Measurements from ENCODE around the gene IL24.
A peak's percentile ranks its signal among the peaks of the same experiment; 100 is the strongest.
"Not testable (repeated sequence)": the region's sequence is repeated elsewhere in the genome, so short reads cannot be mapped to it uniquely, and the experiment has no call there.

The IL24 gene

DNA sequence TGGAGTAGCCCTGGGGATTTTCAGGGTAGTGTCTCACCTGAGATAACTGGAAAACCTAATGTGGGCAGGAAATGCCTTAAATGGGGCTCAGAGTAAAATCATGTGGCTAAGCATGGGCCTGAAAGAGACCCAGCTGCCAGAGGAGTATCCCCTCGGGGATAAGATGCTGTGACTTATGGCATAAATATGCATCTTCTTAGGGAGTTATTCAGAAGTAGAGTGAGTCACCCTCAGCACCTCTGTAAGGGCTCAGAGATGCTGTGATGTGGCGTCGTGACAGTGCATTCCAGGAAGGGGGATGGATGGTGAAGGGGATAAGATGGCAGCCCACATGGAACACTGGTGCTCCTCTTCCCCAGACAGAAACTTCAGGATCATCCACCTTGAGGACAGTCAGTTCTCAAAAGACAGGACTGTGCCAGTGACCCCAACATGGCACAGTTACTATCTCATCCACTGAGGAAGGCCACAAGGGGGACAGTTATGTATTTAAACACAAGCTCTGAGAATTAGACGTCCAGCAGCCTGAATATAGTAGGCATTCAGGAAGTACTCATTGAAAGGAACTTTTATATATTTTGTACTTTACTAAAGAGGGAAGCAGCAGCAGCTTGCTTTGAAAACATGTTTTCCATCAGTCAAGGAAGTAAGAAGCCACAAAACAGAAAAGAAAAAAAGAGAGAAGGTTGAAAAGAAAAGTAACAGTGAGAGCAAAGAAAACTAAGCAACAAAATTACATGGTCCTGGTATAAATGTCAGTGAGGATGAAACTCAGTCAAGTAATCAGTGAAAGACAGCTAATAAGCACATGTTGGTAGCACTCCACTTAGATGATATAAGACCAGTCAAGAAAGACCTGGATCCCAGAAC, 8.3 kb downstream of the IL24 start:
- peak; percentile 50 for DNase-seq

DNA sequence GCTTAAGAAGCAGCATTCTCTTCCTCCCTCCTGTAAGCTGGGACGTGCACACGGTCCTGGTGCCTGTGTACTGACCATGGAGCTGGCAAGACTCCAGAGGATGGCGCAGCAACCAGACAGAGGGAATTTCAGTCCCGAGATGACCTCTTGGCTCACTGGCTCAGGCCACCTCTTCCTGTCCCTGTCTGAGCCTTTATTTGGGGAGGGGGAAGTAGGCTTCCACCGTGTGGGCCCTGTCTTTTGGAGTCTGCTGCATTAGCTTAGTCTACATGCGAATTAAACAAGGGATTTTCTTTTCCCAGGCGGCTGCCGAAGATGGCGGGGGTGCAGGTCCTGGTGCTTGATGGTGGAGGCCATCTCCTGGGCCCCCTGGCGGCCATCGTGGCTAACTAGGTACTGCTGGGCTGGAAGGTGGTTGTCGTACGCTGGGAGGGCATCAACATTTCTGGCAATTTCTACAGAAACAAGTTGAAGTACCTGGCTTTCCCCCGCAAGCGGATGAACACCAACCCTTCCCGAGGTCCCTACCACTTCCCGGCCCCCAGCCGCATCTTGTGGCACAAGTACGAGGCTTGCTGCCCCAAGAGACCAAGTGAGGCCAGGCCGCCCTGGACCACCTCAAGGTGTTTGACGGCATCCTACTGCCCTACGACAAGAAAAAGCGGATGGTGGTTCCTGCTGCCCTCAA, 10.2 kb downstream of the IL24 start:
- DNase-seq, result no peak

DNA sequence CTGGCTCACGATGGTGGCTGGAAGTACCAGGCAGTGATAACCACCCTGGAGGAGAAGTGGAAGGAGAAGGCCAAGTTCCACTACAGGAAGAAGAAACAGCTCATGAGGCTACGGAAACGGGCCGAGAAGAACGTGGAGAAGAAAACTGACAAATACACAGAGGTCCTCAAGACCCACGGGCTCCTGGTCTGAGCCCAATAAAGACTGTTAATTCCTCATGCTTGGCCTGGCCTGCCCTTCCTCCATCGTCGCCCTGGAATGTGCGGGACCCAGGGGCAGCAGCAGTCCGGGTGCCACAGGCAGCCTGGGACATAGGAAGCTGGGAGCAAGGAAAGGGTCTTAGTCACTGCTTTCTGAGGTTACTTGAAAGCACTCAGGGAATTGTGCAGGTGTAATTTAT, 10.8 kb downstream of the IL24 start:
- DNase-seq, result no peak

GRCh38 chr1:206909161-206909882, 12.1 kb downstream of the IL24 start:
- peak; percentile 61 for DNase-seq

DNA sequence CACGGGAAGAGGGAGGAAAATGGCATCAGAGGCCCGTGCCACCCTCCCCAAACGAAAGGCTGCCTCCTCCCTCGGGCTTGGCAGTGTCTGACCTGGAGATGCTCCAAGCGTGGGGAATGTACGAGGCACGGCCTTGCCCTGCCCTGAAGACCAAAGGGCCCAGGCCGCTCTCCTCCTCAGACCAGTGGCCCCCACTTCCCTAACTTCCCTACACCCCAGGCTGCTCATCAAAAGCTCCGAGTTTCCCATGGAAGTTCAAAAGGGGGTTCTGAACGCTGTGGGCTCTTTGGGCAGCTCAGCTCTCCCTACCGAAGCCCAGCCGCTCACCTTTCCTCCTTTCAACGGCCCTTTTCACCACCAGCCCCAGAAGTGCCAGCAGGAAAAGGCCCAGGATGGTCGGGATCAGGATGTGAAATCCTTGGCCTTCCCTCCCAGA, 12.7 kb downstream of the IL24 start:
- no peak for DNase-seq

GRCh38 chr1:206911064-206911663, 13.9 kb downstream of the IL24 start:
- no peak for DNase-seq

GRCh38 chr1:206912445-206913095, 15.3 kb downstream of the IL24 start:
- DNase-seq, result peak; percentile 47

- DNase-seq, result no peak
Measured at GRCh38 chr1:206913766-206914537, 16.7 kb downstream of the IL24 start.

GRCh38 chr1:206915030-206915735, 17.9 kb downstream of the IL24 start:
- no peak for DNase-seq

GRCh38 chr1:206916000-206916709, 18.9 kb downstream of the IL24 start:
- DNase-seq, result no peak

GRCh38 chr1:206918076-206918475, 20.8 kb downstream of the IL24 start:
- no peak for DNase-seq

GRCh38 chr1:206921772-206922265, 24.6 kb downstream of the IL24 start, which contains the start of gene FCMR:
TSS of gene FCMR (minus strand) at chr1:206921941. CDS start at chr1:206921854, 87 bp downstream.
- DNase-seq, result no peak

DNA sequence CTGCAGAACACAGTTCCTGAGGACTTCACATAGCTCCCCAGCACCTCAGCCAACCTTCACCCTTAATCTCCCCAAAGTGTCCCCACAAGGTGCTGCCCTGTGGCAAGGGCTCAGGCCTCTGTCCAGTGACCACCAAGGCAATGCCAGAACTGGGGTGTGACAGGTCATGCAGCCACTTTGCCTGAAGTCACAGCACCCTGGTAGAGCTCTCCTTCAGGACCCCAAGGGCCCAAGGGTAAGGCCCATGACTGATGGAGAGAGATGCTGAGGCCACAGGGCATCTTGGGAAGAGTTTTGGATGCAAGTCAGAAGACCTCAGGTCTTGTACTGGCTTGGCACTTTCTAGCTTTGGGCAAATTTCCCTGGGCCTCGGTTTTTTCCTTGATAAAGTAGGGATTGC, 25.3 kb downstream of the IL24 start:
- no peak for DNase-seq

GRCh38 chr1:206923009-206923960, 26.0 kb downstream of the IL24 start:
- peak; percentile 65 for DNase-seq

DNA sequence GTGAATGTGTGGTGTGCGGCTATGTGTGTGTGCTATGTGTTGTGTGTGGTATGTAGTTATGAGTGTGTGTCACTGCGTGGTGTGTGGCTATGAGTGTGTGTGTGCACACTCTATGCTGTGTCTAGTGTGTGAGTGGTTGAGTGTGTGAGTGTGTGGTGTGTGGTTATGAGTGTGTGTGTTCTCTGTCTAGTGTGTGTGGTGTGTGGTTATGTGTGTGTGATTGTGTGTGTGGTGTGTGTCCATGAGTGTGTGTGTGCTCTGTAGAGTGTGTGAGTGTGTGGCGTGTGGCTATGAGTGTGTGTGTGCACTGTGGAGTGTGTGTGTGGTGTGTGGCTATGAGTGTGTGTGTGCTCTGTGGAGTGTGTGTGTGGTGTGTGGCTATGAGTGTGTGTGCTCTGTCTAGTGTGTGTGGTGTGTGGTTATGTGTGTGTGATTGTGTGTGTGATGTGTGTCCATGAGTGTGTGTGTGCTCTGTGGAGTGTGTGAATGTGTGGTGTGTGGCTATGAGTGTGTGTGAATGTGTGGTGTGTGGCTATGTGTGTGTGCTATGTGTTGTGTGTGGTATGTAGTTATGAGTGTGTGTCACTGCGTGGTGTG, 26.8 kb downstream of the IL24 start:
- not testable (repeated sequence) for DNase-seq

DNA sequence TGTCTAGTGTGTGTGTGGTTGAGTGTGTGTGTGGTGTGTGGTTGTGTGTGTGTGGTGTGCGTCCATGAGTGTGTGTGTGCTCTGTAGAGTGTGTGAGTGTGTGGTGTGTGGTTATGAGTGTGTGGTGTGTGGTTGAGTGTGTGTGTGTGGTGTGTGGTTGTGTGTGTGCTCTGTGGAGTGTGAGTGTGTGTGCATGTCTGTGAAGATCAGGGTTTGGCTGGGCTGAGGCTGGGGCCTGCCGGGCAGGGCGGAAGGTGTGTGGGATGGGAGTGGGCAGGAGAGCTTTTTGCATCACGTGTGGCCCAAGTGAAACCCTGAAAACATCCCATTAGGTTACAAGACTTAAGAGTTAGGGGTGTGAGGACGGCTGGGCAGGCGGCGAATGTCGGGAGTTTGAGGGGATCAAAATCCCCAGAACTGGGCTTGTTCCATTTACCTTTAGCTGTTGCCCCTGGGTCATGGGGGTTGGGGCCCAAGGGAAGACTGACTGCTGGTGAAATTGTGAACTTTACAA, 27.4 kb downstream of the IL24 start:
- DNase-seq, result no peak

- peak; percentile 39 for DNase-seq
Measured at GRCh38 chr1:206925106-206925736, 28.0 kb downstream of the IL24 start.

DNA sequence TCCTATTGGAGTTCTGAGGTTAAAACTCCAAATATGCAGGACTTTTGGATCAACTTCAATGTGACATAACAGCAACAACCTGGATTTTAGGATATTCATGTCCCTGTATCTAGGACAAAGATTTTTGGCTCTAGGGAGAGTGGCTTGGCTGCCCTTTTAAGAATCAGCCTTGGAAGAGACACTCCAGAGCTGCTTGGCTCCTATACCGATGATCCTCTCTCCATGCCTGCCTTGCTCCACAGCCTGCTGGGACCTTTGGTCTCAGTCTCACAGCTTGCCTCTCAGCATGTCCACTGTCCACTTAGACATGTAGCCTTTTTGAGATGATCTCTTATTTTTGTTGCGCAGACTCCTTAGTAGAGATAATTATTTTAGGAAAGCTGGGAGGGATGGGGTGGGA, 29.0 kb downstream of the IL24 start:
- no peak for DNase-seq
